ENCODE data around the gene ST7.

Gene ST7

GRCh38 chr7:117069379-117069778 is 116.1 kb downstream of the ST7 start:
- DNase-seq (ENCODE audit: low read depth): no peak
- no peak overlapping the region for H3K4me3 ChIP-seq (ENCODE audit: low read length)
- no peak for TF ChIP-seq CTCF (IDR thresholded peaks at IDR 0.05; ENCODE audit: insufficient read depth, low read depth, low read length, missing control alignments)

GRCh38 chr7:117071551-117071950 is 118.2 kb downstream of the ST7 start:
- no peak for TF ChIP-seq CTCF (IDR thresholded peaks at IDR 0.05; ENCODE audit: insufficient read depth, low read depth, low read length, missing control alignments)
- H3K4me3 ChIP-seq (ENCODE audit: low read length): no peak overlapping the region
- no peak for DNase-seq (ENCODE audit: low read depth)

- H3K4me3 ChIP-seq (ENCODE audit: low read length): no peak overlapping the region
- no peak for TF ChIP-seq CTCF (IDR thresholded peaks at IDR 0.05; ENCODE audit: insufficient read depth, low read depth, low read length, missing control alignments)
- DNase-seq (ENCODE audit: low read depth): peak; percentile 68
Measured at GRCh38 chr7:117072620-117073118, 119.4 kb downstream of the ST7 start.

GRCh38 chr7:117074378-117074777 is 121.1 kb downstream of the ST7 start:
- no peak for DNase-seq (ENCODE audit: low read depth)
- no peak for TF ChIP-seq CTCF (IDR thresholded peaks at IDR 0.05; ENCODE audit: insufficient read depth, low read depth, low read length, missing control alignments)
- no peak overlapping the region for H3K4me3 ChIP-seq (ENCODE audit: low read length)

GRCh38 chr7:117075934-117076333 is 122.6 kb downstream of the ST7 start:
- no peak for TF ChIP-seq CTCF (IDR thresholded peaks at IDR 0.05; ENCODE audit: insufficient read depth, low read depth, low read length, missing control alignments)
- no peak for DNase-seq (ENCODE audit: low read depth)

GRCh38 chr7:117076426-117076943 is 123.2 kb downstream of the ST7 start:
- no peak overlapping the region for H3K4me3 ChIP-seq (ENCODE audit: low read length)
- no peak for TF ChIP-seq CTCF (IDR thresholded peaks at IDR 0.05; ENCODE audit: insufficient read depth, low read depth, low read length, missing control alignments)
- no peak for DNase-seq (ENCODE audit: low read depth)

More at GRCh38 chr7:117075934-117076333, 122.6 kb downstream of the ST7 start:
- H3K4me3 ChIP-seq (ENCODE audit: low read length): no peak overlapping the region

- H3K4me3 ChIP-seq (ENCODE audit: low read length): no peak overlapping the region
- DNase-seq (ENCODE audit: low read depth): no peak
- TF ChIP-seq CTCF (IDR thresholded peaks at IDR 0.05; ENCODE audit: insufficient read depth, low read depth, low read length, missing control alignments): no peak
Measured at GRCh38 chr7:117077658-117078057, 124.4 kb downstream of the ST7 start.

All from epithelial cell of esophagus (primary cell).